Hematopoietic multipotent progenitor cell treated with erythropoietin and hydrocortisone succinate and interleukin-3 and kit ligand, for 17 days (in vitro differentiated cells): ENCODE measurements around the gene GNG14.
"Not testable (repeated sequence)": the region's sequence is repeated elsewhere in the genome, so short reads cannot be mapped to it uniquely, and the experiment has no call there.

Experiments used
- DNase-seq: peaks from one replicate; pipeline ENCODE4 v3.0.0-alpha.2; 2015; ENCODE audit warnings: low spot score

Gene GNG14

GRCh38 chr19:12723641-12724426, 36.0 kb downstream of the GNG14 start, which contains the start of gene TNPO2:
Gene TNPO2 (minus strand): TSS chr19:12723932. CDS start chr19:12720977, 2,955 bp downstream.
- peak; percentile 24 for DNase-seq

DNA sequence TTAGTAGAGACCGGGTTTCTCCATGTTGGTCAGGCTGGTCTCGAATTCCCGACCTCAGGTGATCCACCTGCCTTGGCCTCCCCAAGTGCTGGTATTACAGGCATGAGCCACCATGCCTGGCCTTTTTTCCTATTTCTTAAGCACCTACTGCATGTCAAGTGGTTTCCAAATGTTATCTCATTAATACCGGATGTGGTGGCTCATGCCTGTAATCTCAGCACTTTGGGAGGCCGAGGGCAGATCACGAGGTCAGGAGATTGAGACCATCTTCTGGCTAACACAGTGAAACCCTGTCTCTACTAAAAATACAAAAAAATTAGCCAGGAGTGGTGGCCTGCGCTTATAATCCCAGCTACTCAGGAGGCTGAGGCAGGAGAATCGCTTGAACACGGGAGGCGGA, 37.8 kb downstream of the GNG14 start:
- DNase-seq: not testable (repeated sequence)

GRCh38 chr19:12726988-12727316, 39.2 kb downstream of the GNG14 start:
- no peak for DNase-seq

DNA sequence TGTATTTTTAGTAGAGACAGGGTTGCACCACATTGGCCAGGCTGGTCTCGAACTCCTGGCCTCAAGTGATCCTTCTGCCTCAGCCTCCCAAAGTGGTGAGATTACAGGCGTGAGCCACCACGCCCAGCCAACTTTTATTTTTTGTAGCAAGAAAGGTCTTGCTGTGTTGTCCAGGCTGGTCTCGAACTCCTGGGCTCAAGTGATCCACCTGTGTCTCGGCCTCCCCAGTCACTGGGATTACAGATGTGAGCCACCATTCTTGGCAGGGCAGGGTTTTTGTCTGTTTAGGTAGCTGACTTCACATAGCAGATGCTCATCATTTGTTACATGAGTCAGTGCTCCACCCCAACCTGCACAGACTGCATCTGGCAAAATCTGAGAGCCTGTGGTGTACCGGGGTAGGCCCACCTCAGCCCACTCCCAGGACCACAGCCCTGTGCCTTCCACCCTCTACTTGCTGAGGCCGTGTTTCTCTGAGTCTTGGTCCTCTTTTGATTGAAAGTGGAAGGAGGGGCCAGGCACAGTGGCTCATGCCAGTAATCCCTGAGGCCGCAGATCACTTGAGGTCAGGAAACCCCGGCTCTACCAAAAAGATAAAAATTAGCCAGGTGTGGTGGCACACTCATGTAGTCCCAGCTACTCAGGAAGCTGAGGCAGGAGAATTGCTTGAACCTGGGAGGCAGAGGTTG, 40.1 kb downstream of the GNG14 start:
- DNase-seq: no peak

GRCh38 chr19:12730064-12730463, 42.3 kb downstream of the GNG14 start:
- DNase-seq: no peak

DNA sequence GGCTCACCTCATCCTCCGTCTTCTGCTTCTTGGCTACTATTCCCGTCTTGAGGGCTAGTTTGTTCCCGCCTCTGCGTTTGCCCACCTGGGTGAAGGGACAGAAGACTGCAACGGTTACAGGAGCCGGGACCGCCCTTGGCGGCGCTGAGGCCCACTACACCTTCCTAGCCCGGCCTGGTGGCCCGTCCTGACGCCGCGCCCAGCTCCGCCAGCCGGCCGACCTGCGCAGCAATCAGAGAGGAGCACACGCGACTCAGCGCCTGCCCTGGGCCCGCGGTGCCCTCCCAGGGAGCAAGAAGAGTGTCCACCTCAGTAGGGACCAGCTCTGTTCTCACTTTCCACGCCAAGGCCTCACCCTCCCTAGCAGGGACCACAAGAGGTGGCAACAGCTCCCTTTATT, 43.5 kb downstream of the GNG14 start:
- no peak for DNase-seq

GRCh38 chr19:12733369-12734214, 45.8 kb downstream of the GNG14 start:
- peak; percentile 57 for DNase-seq

GRCh38 chr19:12736995-12737834, 49.4 kb downstream of the GNG14 start, which contains the start of gene GET3:
Gene GET3 (plus strand): TSS chr19:12737497. CDS start chr19:12737506, 9 bp downstream.
- DNase-seq: peak; percentile 95

- no peak for DNase-seq
These were observed 50.1 kb downstream of the GNG14 start for GRCh38 chr19:12737835-12738351.
